ENCODE measurements around the gene BHLHE23.
"Not testable (repeated sequence)": the region's sequence is repeated elsewhere in the genome, so short reads cannot be mapped to it uniquely, and the experiment has no call there.

The BHLHE23 gene

GRCh38 chr20:63044204-63044600, 37.4 kb upstream of the BHLHE23 start:
- DNase-seq (ENCODE audit: extremely low spot score, insufficient read length, low read depth) = no peak
- FAIRE-seq = no peak

- FAIRE-seq = no peak
- no peak for DNase-seq (ENCODE audit: extremely low spot score, insufficient read length, low read depth)
Measured at GRCh38 chr20:63043348-63044203, 36.8 kb upstream of the BHLHE23 start.

- peak; percentile 58 for DNase-seq (ENCODE audit: extremely low spot score, insufficient read length, low read depth)
- FAIRE-seq = peak; percentile 93
Measured at GRCh38 chr20:63042448-63043071, 35.8 kb upstream of the BHLHE23 start.

GRCh38 chr20:63041776-63042175, 35.0 kb upstream of the BHLHE23 start:
- DNase-seq (ENCODE audit: extremely low spot score, insufficient read length, low read depth) = no peak
- FAIRE-seq = no peak

GRCh38 chr20:63037669-63038268, 31.0 kb upstream of the BHLHE23 start:
- no peak for FAIRE-seq
- no peak for DNase-seq (ENCODE audit: extremely low spot score, insufficient read length, low read depth)

GRCh38 chr20:63036291-63036690, 29.5 kb upstream of the BHLHE23 start:
- DNase-seq (ENCODE audit: extremely low spot score, insufficient read length, low read depth) = no peak
- FAIRE-seq = no peak

GRCh38 chr20:63035603-63036185, 28.9 kb upstream of the BHLHE23 start:
- no peak for FAIRE-seq
- no peak for DNase-seq (ENCODE audit: extremely low spot score, insufficient read length, low read depth)

GRCh38 chr20:63034710-63035602, 28.2 kb upstream of the BHLHE23 start:
- not testable (repeated sequence) for FAIRE-seq

GRCh38 chr20:63033794-63034709, 27.3 kb upstream of the BHLHE23 start:
- FAIRE-seq = no peak

More at GRCh38 chr20:63034710-63035602, 28.2 kb upstream of the BHLHE23 start:
- not testable (repeated sequence) for DNase-seq (ENCODE audit: extremely low spot score, insufficient read length, low read depth)

GRCh38 chr20:63032861-63033793, 26.4 kb upstream of the BHLHE23 start:
- peak; percentile 93 for FAIRE-seq

More at GRCh38 chr20:63033794-63034709, 27.3 kb upstream of the BHLHE23 start:
- no peak for DNase-seq (ENCODE audit: extremely low spot score, insufficient read length, low read depth)

GRCh38 chr20:63032026-63032800, 25.4 kb upstream of the BHLHE23 start:
- DNase-seq (ENCODE audit: extremely low spot score, insufficient read length, low read depth) (no peak), FAIRE-seq (no peak)

More at GRCh38 chr20:63032861-63033793, 26.4 kb upstream of the BHLHE23 start:
- no peak for DNase-seq (ENCODE audit: extremely low spot score, insufficient read length, low read depth)

- no peak for DNase-seq (ENCODE audit: extremely low spot score, insufficient read length, low read depth)
- no peak for FAIRE-seq
Measured at GRCh38 chr20:63031251-63032014, 24.7 kb upstream of the BHLHE23 start.

GRCh38 chr20:63029358-63030121, 22.8 kb upstream of the BHLHE23 start:
- DNase-seq (ENCODE audit: extremely low spot score, insufficient read length, low read depth) (peak; percentile 55), FAIRE-seq (peak; percentile 91)

- peak; percentile 69 for FAIRE-seq
Measured at GRCh38 chr20:63028461-63028921, 21.7 kb upstream of the BHLHE23 start.

GRCh38 chr20:63027922-63028389, 21.2 kb upstream of the BHLHE23 start:
- peak; percentile 71 for FAIRE-seq
- DNase-seq (ENCODE audit: extremely low spot score, insufficient read length, low read depth) = no peak

More at GRCh38 chr20:63028461-63028921, 21.7 kb upstream of the BHLHE23 start:
- no peak for DNase-seq (ENCODE audit: extremely low spot score, insufficient read length, low read depth)

All from GM18507 (cell line).